GM12878 (cell line): ENCODE measurements around the gene CDK17. TPM values are rescaled to one million over a fixed set of nuclear protein-coding genes. Genes with fewer than 3 reads are reported as not detected.
"Not testable (repeated sequence)": the region's sequence is repeated elsewhere in the genome, so short reads cannot be mapped to it uniquely, and the experiment has no call there.

ENCODE experiments used
- ATAC-seq: fragments of 200-7000 bp; cut with Tn5 transposase; 3 replicates; pipeline ENCODE4 v1.9.1; 2020; ENCODE audit warnings: mild to moderate bottlenecking, moderate library complexity
- BruUV-seq: library from RNA; stranded (reverse); fragments of 400-500 nt; replicated peaks from 2 replicates; lab custom pipeline; 2021; lab: Mats Ljungman, UMichigan
- CTCF ChIA-PET: fragments of 300-600 bp; sonication (Branson Sonifier 250); formaldehyde crosslinking; extraction: SDS; loops from one replicate; lab custom pipeline; 2021; ENCODE audit warnings: inconsistent platforms; lab: Yijun Ruan, JAX
- POLR2A ChIA-PET: fragments of 350-600 bp; formaldehyde crosslinking; extraction: SDS; loops from one replicate; lab custom pipeline; 2021; ENCODE audit warnings: inconsistent platforms; lab: Charles Lee
- RAD21 ChIA-PET: fragments of 300-600 bp; sonication (Branson Sonifier 250); formaldehyde crosslinking; loops from one replicate; lab custom pipeline; 2023; ENCODE audit warnings: antibody characterized with exemption; ENCODE audit not compliant: unreplicated experiment; lab: Charles Lee
- SMC1A ChIA-PET: fragments of 300-600 bp; sonication (Branson Sonifier 250); formaldehyde crosslinking; loops from one replicate; lab custom pipeline; 2023; ENCODE audit not compliant: unreplicated experiment, uncharacterized antibody; lab: Charles Lee
- DNase-seq: peaks from one replicate; pipeline ENCODE4 v3.0.0-alpha.2; 2011; ENCODE audit warnings: low read depth, low spot score
- FAIRE-seq: peaks from 3 replicates; lab custom pipeline; 2011; peaks lifted over from hg19 to GRCh38; lab: Jason Lieb, UNC
- H2AFZ ChIP-seq: 2 replicates; pipeline ENCODE4 v1.6.0; 2011; ENCODE audit warnings: low read depth, low read length, control low read depth; ENCODE audit not compliant: control insufficient read depth
- H3K27ac ChIP-seq: 2 replicates; pipeline ENCODE4 v1.5.1; 2011; ENCODE audit warnings: control low read depth; ENCODE audit not compliant: control insufficient read depth, insufficient read depth
- H3K27me3 ChIP-seq, 2 experiments: replicated peaks in 1 of 2; 2 replicates each; pipeline versions ENCODE4 v1.6.0 to v1.6.1; 2011; ENCODE audit warnings: low read length in 1 of 2; ENCODE audit not compliant: control insufficient read depth in 2 of 2, insufficient read depth in 2 of 2
- H3K36me3 ChIP-seq, 2 experiments: 2 replicates each; pipeline ENCODE4 v1.5.1; 2011; ENCODE audit warnings: low read length in 1 of 2; ENCODE audit not compliant: control insufficient read depth in 2 of 2, insufficient read depth in 2 of 2
- H3K4me1 ChIP-seq: 2 replicates; pipeline ENCODE4 v1.6.1; 2011; ENCODE audit warnings: mild to moderate bottlenecking, low read length, moderate library complexity, mixed read lengths; ENCODE audit not compliant: control insufficient read depth, insufficient read depth
- H3K4me2 ChIP-seq: 2 replicates; pipeline ENCODE4 v1.6.0; 2011; ENCODE audit warnings: control low read depth; ENCODE audit not compliant: control insufficient read depth, insufficient read depth
- H3K4me3 ChIP-seq: fragments of 200-600 bp; sonication (generic); 2 replicates; pipeline ENCODE4 v1.5.1; 2016
- H3K79me2 ChIP-seq: 2 replicates; pipeline ENCODE4 v1.6.0; 2011; ENCODE audit warnings: low read length; ENCODE audit not compliant: control insufficient read depth, insufficient read depth
- H3K9ac ChIP-seq: 2 replicates; pipeline ENCODE4 v1.8.0; 2011; ENCODE audit warnings: low read length, control low read depth, mixed read lengths; ENCODE audit not compliant: control insufficient read depth, insufficient read depth
- H3K9me3 ChIP-seq: replicated peaks from 3 replicates; pipeline ENCODE4 v1.5.1; 2011; ENCODE audit warnings: mild to moderate bottlenecking, low read length; ENCODE audit not compliant: control insufficient read depth, insufficient read depth
- H4K20me1 ChIP-seq: 2 replicates; pipeline ENCODE4 v1.6.0; 2011; ENCODE audit not compliant: control insufficient read depth, insufficient read depth
- CHD1 ChIP-seq: IDR thresholded peaks from 2 replicates; pipeline ENCODE4 v1.6.1; 2012; ENCODE audit warnings: low read depth, low read length, improper control_type of control experiment
- CHD2 ChIP-seq: IDR thresholded peaks from 2 replicates; pipeline ENCODE4 v1.6.1; 2011; ENCODE audit warnings: low read depth, low read length, improper control_type of control experiment, borderline replicate concordance
- CUX1 ChIP-seq: IDR thresholded peaks from 2 replicates; pipeline ENCODE4 v1.6.1; 2012; ENCODE audit warnings: improper control_type of control experiment, low read depth, low read length; ENCODE audit not compliant: insufficient replicate concordance
- EP300 ChIP-seq, 2 experiments: fragments of 150-350 bp in 1 of 2; IDR thresholded peaks; 2 replicates each; pipeline ENCODE4 v1.6.1; 2011 to 2012; ENCODE audit warnings: low read depth in 2 of 2, low read length in 2 of 2, borderline replicate concordance in 1 of 2, improper control_type of control experiment in 1 of 2, inconsistent platforms in 1 of 2; ENCODE audit not compliant: control insufficient read depth in 1 of 2
- FOS ChIP-seq: IDR thresholded peaks from 3 replicates; pipeline ENCODE4 v1.6.1; 2011; ENCODE audit warnings: borderline replicate concordance; ENCODE audit not compliant: insufficient read length; ENCODE audit errors: extremely low read depth
- NFIC ChIP-seq: IDR thresholded peaks from 2 replicates; pipeline ENCODE4 v1.6.1; 2012; ENCODE audit warnings: low read depth, mild to moderate bottlenecking, inconsistent platforms, low read length, moderate library complexity
- RELB ChIP-seq: fragments of 450-650 bp; IDR thresholded peaks from 2 replicates; pipeline ENCODE4 v1.6.1; 2017; ENCODE audit warnings: low read depth, mild to moderate bottlenecking, moderate library complexity
- SUPT20H ChIP-seq: IDR thresholded peaks from 2 replicates; pipeline ENCODE4 v1.6.1; 2011; ENCODE audit warnings: low read depth, mild to moderate bottlenecking, low read length, moderate library complexity, borderline replicate concordance; ENCODE audit not compliant: control insufficient read depth
- WGBS: methylation state at CpG from one replicate; pipeline ENCODE4 v1.1.6; 2016; ENCODE audit warnings: low lambda C conversion rate; ENCODE audit not compliant: insufficient replicate concordance, insufficient coverage; ENCODE audit errors: missing lambda C conversion rate; 5-methylcytosine and 5-hydroxymethylcytosine counted together
- in situ Hi-C: fragments of 300-500 bp; cut with MboI; formaldehyde crosslinking; loops from 9 replicates; pipeline ENCODE4 v1.14.3; 2018; ENCODE audit warnings: mixed read lengths
- intact Hi-C: fragments of 100-400 bp; cut with micrococcal nuclease; formaldehyde crosslinking; loops from one replicate; pipeline ENCODE4 v1.14.2; 2022; ENCODE audit not compliant: unreplicated experiment
- polyA plus RNA-seq, 11 experiments: library from polyadenylated mRNA; depleted of rRNA in 4 of 11; unstranded in 6 of 11; stranded (reverse) in 5 of 11; fragments of >200 nt; fragmentation: Nextera tagmentation in 4 of 11; fragmentation: Illumina TruSeq in 1 of 11; extraction: Ambion mirVana in 4 of 11; extraction: Trizol in 1 of 11; gene quantifications; 1 replicate in 1 of 11; 2 replicates in 10 of 11; pipeline versions ENCODE4 v1.2.1 to v1.2.3, GENCODE V29; 2011 to 2016; ENCODE audit warnings: inconsistent platforms in 2 of 11, missing spikeins in 2 of 11, low read depth in 1 of 11
- total RNA-seq, 4 experiments: library from RNA; depleted of rRNA in 3 of 4; stranded (reverse); fragments of >200 nt in 3 of 4; fragmentation: Illumina TruSeq in 1 of 4; extraction: Trizol in 1 of 4; gene quantifications; 2 replicates each; pipeline versions ENCODE4 v1.2.1 to v1.2.3, GENCODE V29; 2013 to 2021

Gene CDK17
- total and polyA plus RNA-seq, 10 of the 15 experiments (the other 5 are each of a cell fraction or from before 2014, with no cell fraction given) = 5.6 to 45.6 (median 18.3) TPM

GRCh38 chr12:96379743-96380142 is 20.5 kb downstream of the CDK17 start:
- DNase-seq, H2AFZ ChIP-seq, H3K36me3 ChIP-seq, H3K4me3 ChIP-seq, H3K9ac ChIP-seq, FAIRE-seq, H3K4me2 ChIP-seq, H3K27ac ChIP-seq, intact Hi-C loops, H4K20me1 ChIP-seq, BruUV-seq, H3K27me3 ChIP-seq, ATAC-seq, in situ Hi-C loops: not testable (repeated sequence)
- POLR2A ChIA-PET = interaction anchor here (0.6 to 1.2 kb wide), 2 partner anchors 31 to 45 kb away, joined by 3 to 6 read pairs; no protein-coding TSS in a partner anchor
- CTCF ChIA-PET = interaction anchor here (0.6 kb wide), 2 partner anchors 33 to 123 kb away, joined by 3 read pairs; no protein-coding TSS in a partner anchor
- RAD21 ChIA-PET = interaction anchor here (1.3 kb wide), 1 partner anchor 19 kb away, joined by 4 read pairs; no protein-coding TSS in a partner anchor
- Histone ChIP-seq H3K4me1 (peaks cover 14% of the 10 kb centered on the region), H3K9me3 (peaks cover 11% of the 10 kb centered on the region), H3K79me2 (peaks cover 91% of the 10 kb centered on the region)
- WGBS = 100% methylated on average over 4 of the region's 4 CpGs
- SMC1A ChIA-PET = interaction anchor here (0.6 to 1.8 kb wide), 3 partner anchors 9 to 160 kb away, joined by 3 to 5 read pairs (median 4); no protein-coding TSS in a partner anchor

- Histone ChIP-seq H3K4me1 (peaks cover 14% of the 10 kb centered on the region), H3K27me3 (no peaks in the 10 kb centered on the region), H3K9ac (no peak overlapping the region), H2AFZ (no peak overlapping the region), H3K4me3 (no peak overlapping the region), H4K20me1 (no peaks in the 10 kb centered on the region), H3K4me2 (no peak overlapping the region), H3K9me3 (peaks cover 11% of the 10 kb centered on the region), H3K27ac (no peak overlapping the region), H3K79me2 (peaks cover 88% of the 10 kb centered on the region), H3K36me3 (no peaks in the 10 kb centered on the region)
- intact Hi-C loops = no loop called here
- ATAC-seq = no peak
- ChIA-PET CTCF (interaction anchor here (0.9 to 1.5 kb wide), 3 partner anchors 12 to 138 kb away, joined by 3 to 4 read pairs (median 3); no protein-coding TSS in a partner anchor), RAD21 (no interaction called here), POLR2A (interaction anchor here (1.5 kb wide), 1 partner anchor 27 kb away, joined by 3 read pairs; no protein-coding TSS in a partner anchor), SMC1A (interaction anchor here (0.9 to 1.8 kb wide), 5 partner anchors 8 to 20 kb away, joined by 3 to 7 read pairs (median 4); no protein-coding TSS in a partner anchor)
- no TSS peak for BruUV-seq
- DNase-seq = no peak
- FAIRE-seq = no peak
- WGBS = 0% methylated on average over 1 of the region's 1 CpG
- in situ Hi-C loops = no loop called here
- no peak for TF ChIP-seq FOS
- no peak for TF ChIP-seq RELB
- no peak for TF ChIP-seq EP300 (IDR thresholded peaks at IDR 0.05; ENCODE audit: borderline replicate concordance in 1 of 2, control insufficient read depth in 1 of 2, low read depth in 2 of 2, low read length in 2 of 2)
- no peak for TF ChIP-seq CUX1
- TF ChIP-seq NFIC = no peak
- TF ChIP-seq SUPT20H = no peak
- no peak for TF ChIP-seq CHD1
- no peak for TF ChIP-seq CHD2
Measured at GRCh38 chr12:96378319-96378718, 21.9 kb downstream of the CDK17 start.
